GM21619 (cell line): Measurements from ENCODE around the gene EGLN1.
A peak's percentile ranks its signal among the peaks of the same experiment; 100 is the strongest.
"Not testable (repeated sequence)": the region's sequence is repeated elsewhere in the genome, so short reads cannot be mapped to it uniquely, and the experiment has no call there.

Experiments used
- ATAC-seq: cut with Tn5 transposase; IDR thresholded peaks from one replicate; pipeline ENCODE4 v1.9.1; 2021; ENCODE audit not compliant: unreplicated experiment

The EGLN1 gene

DNA sequence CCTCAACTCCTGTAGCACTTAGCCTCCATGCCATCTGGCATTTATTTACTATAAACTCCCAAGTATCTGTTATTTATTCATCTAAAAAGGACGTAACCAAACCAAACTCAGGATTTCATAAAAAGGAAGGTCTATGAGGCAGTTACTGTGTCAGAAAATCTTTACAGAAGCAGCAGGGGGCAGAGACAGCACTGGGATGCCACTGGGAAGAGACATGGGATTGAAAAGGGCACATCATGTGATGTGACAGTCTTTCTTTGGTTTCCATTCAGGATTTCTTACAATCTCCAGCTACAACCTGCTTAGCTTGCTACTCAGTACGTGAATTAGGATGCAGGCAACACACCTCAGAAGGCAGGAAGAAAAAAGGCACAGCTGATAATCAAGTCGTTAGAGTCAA is 52.8 kb downstream of the EGLN1 start:
- ATAC-seq = no peak

DNA sequence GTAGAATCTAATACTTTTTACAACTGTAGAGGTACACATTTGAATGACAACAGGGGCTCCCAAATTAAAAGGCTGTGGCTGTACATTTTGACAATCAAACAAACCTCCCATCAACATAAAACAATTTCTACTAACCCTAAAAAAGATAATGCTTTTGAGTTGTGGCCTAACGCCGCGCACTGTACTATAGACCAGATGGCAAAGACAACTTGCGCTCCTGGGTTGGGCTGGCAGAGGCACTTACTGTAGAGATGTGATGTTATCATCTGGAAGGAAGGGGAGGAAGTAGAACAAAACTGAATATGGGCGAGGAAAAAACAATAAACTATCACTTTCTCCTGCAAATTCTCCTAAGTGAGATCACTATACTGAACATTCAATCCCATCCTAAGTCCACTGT is 57.9 kb downstream of the EGLN1 start:
- no peak for ATAC-seq

DNA sequence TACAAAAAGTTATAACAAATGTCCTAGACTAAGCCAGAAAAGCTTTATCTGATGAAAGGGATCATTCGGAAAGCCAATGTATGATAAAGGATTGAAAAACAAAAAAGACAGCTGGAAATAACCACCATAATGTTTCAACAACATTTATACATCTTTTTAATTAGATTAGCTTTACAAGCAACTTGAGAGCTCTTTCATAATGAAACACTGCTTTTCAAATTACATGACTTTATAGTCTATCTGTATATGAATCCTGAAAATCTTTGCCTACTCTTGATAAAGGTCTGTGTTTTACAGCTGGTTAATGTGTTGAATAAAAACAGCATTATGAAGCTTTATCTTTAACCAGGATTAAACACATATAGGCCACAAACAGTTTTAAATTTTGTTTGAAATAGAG is 58.5 kb downstream of the EGLN1 start:
- no peak for ATAC-seq

DNA sequence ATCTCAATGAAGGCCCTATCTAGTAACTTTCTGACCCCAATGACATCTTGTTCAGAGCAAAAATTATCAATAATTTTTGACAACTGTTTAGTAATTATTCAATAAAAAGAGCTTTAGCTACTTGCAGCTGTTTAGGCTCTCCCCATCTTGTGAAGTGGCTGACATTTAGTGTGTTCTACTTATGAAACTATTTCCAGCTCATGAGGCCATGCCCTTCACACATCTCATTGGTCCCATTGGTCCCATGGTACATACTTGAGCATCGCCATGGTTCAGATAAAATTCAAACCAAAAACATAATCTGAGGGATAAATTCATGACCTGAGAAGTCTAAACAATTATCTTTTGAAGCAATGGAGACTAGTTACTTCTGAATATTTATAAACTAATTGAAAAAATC is 59.8 kb downstream of the EGLN1 start:
- no peak for ATAC-seq

DNA sequence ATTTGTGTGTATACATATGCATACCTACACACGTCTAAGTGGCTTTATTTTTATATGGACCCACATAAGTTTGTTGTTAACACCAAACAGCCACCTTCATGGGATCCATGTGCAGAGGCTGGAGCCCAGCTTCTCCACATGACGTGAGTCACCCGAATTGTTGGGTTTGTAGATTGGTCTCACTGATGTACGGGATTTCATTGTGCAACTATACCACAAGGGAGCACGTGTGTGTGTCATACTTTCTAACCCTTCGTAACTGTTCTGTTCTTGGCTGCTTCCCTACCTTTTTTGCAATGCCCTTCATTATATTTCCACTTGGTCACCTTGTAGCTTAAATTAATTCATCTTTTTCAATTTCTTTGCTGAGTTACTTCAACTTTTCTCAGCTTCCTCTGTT is 63.0 kb downstream of the EGLN1 start:
- no peak for ATAC-seq

DNA sequence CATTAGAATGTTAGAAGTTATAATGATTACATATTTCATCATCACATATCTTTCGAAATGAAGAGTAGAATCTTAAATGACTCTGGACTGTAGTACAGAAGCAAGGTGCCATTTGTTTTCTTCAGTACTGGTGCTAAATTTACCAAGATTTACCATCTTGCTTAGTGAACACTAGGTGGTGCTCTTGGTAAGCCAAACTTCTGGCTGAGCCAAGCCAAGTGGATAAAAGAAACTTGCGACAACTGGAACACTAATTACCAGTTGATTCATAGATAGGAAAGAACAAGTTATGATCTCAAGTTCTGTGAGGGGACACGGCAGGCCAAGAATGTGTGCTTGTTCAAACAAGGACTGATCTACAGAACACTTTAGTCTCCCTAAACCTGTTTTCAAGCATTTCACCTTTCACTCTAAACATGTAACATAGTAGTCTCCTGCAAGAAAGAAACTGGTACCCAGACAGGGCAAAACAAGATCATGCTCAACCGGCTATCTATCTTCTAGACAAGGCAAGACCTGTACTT is 64.2 kb downstream of the EGLN1 start:
- peak; percentile 83 for ATAC-seq

DNA sequence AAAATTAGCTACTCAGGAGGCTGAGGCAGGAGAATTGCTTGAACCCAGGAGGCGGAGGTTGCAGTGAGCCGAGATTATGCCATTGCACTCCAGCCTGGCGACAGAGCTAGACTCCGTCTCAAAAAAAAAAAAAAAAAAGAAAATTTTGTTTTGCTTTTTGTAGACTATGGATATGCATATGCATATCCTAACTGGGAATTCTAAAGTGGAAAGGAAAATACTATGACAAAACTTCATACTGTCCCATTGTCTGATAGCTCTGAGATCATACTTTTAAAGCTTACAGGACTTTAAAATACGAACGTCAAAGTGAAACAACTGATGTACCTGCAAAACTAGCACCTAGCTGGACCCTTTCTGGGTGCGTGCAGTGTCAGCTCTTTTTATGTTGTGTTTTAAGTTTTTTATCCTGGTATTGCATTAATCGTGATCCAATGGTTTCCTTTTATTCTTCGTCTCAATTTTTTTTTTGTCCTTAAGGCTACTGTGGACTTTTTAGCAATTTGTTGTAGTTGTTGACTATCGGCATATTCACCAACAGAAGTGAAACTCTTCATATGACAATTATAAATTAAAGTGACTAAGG is 64.8 kb downstream of the EGLN1 start:
- no peak for ATAC-seq

DNA sequence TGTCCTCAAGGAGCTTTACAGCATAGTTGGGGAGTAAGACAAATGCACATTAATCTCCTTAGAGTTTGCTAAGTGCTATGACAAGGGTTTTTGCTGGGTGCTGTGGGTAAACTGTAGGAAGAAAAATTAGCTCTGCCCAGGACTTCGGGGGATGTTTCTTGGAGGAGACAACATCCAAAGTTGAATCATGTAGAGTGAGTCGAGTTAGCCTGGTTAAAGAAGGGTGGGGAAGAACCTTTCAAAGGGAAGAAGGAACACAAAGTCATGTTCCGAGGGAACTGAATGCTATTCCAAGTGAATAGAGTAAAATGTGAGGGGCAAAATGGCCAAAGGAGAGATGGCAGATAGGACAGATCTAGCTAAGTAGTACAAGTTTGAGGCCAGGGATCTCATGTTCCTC is 66.9 kb downstream of the EGLN1 start:
- ATAC-seq = no peak

DNA sequence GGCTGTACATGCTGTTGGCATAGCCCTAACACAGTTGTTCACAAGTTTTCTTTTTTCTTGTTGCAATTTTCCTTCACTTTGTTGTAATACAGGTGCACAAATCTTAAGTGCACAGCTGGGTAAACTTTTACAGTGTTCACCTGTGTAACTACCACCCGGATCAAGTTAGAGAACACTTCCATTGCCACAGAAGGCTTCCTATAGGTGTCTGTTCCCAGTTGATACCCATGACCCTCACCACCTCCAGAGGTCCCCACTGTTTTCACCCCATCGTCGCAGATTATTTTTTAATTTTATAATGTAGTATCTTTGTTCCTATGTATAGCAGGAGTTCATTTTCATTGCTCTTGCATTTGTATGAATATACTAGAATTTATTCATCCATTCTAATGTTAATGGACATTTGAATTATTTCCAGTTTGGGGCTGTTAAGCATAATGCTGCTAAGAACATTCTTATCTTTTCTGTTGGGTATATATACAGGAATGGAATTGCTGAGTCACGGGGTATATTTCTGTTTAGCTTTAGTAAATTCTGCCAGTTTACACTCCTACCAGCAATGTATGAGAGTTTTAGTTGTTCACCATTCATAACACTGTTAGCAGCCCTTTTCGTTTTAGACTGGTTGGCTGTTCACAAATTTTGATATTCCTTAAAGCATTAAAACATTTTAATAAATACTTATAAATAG is 67.6 kb downstream of the EGLN1 start:
- ATAC-seq = no peak

DNA sequence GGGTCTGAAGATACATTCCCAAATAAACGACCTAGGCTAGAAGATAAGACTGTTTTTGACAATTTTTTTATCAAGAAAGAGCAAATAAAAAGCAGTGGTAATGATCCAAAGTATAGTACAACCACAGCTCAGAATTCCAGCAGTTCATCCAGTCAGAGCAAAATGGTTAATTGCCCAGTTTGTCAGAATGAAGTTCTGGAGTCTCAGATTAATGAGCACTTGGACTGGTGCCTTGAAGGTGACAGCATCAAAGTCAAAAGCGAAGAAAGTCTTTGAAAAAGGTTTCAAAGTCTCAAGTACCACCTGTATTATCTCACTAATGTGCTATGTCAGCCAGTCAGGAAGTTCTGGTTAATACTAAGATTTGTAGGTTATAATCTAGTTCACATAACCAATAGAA is 69.0 kb downstream of the EGLN1 start:
- ATAC-seq = no peak

DNA sequence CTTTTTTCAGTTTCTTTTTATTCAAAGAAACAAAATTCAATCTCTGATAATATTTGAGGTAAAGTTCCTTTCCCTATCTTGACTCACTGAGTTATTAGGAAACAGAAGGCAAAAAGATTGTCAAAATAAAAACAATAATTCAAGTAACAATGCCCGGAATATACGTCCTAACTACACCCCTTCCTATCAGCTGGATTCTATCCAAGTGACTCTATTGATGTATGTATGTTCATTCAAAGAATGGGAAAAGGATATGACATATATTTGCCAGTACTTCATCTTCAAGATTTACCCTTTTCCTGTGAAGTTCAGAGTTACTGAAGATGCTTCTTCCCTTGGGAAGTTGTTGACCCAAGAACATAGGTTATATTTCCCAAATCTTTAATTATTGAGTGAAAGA is 70.3 kb downstream of the EGLN1 start:
- ATAC-seq = no peak

DNA sequence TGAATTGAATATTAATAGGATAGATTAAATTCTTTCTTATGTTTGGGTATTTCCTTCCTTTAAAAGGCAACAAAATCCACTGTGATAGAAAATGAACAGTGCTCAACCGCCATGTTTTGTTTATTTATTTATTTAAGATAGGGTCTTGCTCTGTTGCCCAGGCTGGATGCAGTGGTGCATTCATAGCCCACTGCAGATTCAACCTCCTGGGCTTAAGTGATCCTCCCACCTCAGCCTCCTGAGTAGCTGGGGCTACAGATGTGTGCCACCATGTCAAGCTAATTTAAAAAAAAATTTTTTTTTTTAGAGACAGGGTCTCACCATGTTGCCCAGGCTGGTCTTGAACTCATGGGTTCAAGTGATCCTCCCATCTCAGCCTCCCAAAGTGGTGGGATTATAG is 73.2 kb downstream of the EGLN1 start:
- not testable (repeated sequence) for ATAC-seq

DNA sequence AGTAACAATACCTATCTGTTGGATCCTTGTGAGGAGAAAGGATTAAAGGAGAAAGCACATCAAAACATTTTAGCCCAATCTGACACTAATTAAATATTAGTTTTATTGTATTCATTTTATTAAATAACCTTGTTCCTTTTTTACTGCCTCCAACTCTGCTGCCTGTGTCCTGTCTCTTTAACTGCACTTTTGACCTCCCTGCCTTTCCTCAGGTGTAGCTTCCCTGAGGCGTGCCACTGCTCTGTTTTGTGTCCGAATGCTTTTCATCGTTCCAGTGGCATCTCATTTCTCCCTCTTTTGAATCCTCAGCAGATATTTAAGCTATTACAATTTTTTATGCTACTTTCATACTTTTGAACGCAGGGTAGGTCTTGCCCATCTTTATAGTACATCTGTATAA is 73.6 kb downstream of the EGLN1 start:
- ATAC-seq = no peak

DNA sequence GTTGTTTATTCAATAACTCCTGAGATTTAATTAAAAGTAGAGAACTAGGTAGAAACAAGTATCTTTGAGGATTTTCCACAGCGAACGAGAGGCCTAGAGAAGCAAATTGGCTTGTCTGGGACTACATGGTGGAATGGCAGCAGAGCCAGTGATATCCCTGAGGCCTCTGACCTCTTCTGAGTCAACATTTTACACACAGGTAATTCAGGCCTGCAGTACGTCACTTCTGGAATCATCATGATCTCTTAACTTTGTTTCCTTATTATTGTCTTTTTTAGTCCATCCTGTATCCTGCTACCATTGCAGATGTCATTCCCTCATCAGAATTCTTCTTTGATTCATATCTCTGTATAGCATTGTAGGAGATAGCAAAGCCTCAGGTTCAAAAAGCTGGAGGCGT is 74.1 kb downstream of the EGLN1 start:
- no peak for ATAC-seq

DNA sequence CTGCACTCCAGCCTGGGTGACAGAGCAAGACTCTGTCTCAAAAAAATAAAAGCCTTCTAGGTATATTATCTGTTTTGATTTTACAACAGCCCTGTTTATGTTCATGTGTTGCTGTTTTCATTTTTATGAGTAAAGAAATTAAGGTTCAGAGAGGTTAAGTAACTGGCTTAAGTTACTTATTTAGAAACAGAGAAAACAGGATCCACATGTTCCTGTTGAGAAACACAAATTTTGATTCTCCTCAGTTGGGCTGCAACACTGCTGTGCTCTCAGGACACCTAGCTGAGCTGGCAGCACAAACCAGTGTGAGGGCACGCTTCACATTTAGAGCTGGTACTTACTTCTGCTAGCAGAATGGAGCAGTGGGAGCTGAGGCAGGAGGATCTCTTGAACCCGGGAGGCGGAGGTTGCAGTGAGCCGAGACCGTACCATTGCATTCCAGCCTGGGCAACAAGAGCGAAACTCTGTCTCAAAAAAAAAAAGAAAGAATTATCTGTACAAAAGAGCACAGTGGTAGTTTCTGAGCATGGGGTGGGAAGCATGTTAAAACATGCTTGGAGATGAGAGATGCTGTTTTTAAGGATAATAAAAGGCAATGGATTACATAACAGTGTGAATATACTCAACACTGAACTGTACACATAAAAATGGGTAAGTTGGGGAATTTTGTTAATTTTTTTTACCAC is 81.6 kb downstream of the EGLN1 start:
- no peak for ATAC-seq

DNA sequence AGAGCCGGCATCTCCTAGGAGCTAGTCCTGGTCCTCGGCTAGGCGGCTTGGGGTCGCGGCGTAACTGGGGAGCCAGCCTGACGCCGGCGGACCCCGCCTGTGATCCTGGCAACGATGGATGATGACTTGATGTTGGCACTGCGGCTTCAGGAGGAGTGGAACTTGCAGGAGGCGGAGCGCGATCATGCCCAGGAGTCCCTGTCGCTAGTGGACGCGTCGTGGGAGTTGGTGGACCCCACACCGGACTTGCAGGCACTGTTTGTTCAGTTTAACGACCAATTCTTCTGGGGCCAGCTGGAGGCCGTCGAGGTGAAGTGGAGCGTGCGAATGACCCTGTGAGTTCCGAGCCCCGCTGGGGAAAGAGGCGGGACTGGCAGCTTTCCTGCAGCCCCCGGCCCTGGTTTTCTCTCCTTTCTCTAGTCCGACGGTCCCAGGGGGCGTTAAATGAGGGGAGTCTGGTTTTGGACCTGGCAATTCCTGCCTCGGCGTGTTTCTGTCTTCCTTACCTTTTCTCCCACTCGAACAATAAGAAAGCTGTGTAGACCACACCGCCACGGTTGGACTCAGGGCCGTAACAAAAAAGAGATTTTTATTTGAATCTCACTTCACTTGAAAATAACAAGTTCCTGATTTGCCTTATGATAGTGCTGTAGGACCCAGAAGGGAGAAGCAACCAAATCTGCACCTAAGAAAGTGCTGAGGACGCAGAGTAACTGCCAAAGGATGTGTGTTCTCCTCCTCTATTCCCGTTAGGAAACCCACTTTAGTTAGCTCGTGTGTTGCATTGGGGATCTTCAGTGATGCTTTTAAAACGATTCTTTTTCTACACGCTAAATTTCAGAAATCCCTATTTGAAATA is 83.6 kb downstream of the EGLN1 start, which contains the start of gene SPRTN:
Gene SPRTN (plus strand): TSS at position 24 of the 859 bp plus-strand sequence. CDS start 91 bp downstream, at position 115.
- peak; percentile 6 for ATAC-seq

DNA sequence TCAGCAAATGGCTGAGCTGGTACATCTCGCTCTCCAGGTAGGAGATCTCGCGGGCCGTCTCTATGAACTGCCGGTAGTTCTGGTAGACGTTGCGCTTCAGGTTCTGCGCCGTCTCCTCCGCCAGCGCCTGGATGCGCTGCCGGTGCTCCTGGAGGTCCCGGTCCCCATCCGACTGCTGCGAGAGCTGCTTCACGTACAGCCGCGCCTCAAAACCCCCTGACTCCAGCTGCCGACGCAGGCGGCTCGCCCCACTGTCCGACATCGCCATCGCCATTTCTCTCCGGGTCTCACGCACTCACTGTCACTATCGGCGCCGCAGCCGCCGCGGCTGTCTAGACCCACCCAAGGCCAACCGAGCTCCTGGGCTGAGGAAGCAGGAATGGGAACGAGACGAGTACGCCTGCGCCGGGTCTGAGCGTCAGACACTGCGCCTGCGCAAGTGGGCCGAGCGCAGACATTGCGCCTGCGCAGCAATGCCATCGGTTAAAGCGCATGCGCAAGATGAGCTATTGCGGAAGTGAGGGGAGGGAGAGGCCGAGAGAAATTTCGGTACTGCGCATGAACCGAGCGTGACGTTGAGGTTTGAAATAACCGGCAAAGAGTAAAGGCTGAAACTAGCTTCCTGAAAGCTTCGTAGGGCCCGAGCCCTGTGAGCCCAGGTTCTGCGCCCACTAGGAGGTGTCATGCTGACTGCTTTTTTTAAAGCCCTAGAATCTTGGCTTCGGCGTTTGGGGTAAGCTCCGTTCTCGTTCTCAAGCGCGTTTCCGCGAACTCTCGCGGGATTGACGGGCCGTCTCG is 84.4 kb downstream of the EGLN1 start, which contains the start of gene EXOC8:
Gene EXOC8 (minus strand): TSS at position 381 of the 798 bp plus-strand sequence. CDS start 107 bp downstream, at position 274.
- ATAC-seq = peak; percentile 67

DNA sequence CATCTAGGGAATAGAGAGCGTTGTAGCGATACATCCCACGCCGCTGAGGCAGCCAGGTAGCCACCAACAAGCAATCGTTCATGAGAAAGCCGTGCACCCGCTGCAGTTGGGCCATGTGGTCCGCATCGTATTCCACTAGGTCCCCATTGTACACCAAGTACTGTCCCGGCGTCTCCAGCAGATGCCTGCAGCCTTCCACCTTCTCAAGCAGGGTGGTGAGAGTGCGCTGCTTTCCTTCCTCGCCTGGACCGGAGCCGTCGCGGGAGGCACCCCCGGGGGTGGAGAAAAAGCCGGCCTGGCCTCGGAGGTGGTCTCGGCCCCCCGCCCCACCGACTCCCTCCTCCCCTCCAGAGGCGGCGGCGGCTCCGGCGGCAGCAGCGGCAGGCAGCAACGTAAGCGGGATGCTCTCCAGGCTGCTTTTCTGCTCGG is 85.0 kb downstream of the EGLN1 start:
- peak; percentile 22 for ATAC-seq

DNA sequence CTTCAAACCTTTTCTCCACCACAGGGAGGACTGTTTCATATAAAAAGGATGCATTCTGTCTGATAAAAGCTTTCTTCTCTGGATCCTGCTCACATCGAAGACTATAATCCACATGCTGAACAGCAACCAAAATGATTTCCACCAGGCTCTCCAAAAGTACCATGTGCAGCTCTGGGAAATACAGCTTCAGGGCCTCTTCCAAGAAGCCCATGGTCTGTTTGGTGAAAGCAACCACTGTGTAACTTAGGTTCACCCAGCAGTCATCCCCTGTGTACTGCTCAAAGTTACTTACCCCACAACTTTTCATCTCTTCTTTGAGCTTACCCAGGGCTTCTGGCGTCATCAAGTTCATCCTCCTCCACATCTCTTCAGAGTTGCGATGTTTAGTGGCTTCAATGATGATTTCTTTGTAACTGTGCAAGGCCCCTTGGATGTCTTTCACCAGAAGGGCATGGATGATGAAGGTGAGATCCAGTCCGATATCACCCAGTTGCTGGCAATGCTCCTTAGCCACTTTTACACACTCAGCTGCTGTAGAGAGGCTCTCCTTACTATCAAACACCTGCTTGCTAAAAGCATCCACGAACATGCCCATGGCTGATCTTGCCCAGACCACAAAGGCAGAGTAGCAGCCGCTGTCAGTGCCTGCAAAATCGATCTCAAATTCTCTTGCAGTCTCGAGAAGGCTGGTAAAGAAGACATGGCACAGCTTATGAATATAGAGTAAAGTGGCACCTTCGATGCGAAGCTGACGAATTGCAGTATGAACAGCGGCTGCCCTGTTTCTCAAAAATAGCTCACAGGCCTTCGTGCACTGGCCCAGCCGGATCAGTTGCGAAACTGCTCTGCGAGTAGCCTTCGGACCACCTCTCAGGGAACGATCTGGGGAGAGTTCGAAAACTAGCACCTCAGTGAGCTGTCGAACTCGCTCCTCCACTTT is 86.2 kb downstream of the EGLN1 start:
- ATAC-seq = no peak
